ENCODE measurements around the gene ERBB4.

GRCh38 chr2:212318636-212319035, 220.0 kb downstream of the ERBB4 start:
- TF ChIP-seq CTCF (conservative IDR thresholded peaks at IDR 0.05; ENCODE audit: low read depth, low read length) (no peak), EZH2 (IDR thresholded peaks at IDR 0.05; ENCODE audit: borderline replicate concordance, low read depth, low read length, poor library complexity, severe bottlenecking) (no peak)
